GM21390 (cell line): ENCODE data around the gene KCNH3.
"Not testable (repeated sequence)": the region's sequence is repeated elsewhere in the genome, so short reads cannot be mapped to it uniquely, and the experiment has no call there.

Experiments used
- ATAC-seq: cut with Tn5 transposase; IDR thresholded peaks from one replicate; pipeline ENCODE4 v1.9.1; 2021; ENCODE audit not compliant: unreplicated experiment

Gene KCNH3

GRCh38 chr12:49524660-49525324 is 14.0 kb upstream of the KCNH3 start:
- ATAC-seq: no peak

- no peak for ATAC-seq
Measured at GRCh38 chr12:49525942-49526341, 12.9 kb upstream of the KCNH3 start.

GRCh38 chr12:49527361-49528130 is 11.3 kb upstream of the KCNH3 start:
- no peak for ATAC-seq

DNA sequence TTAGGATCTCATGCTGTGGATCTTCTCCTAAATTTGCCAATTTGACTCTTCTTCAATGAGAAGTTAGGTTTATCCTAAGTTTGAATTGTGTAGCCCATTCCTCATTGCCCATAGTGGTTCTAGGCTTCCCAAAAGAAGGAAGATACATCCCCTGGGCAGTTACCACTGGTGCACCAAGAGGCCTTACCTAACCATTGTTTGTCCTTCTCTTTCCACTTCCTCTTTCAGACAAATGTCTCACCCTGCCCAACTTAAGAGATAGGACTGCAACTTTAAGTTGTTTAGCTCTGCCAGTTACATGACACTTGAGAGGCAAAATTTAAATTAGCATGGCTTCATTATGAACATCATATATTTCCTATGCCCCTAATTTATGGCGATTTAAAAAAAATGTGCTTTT is 9.4 kb upstream of the KCNH3 start:
- no peak for ATAC-seq

GRCh38 chr12:49531745-49532144 is 7.1 kb upstream of the KCNH3 start:
- no peak for ATAC-seq

DNA sequence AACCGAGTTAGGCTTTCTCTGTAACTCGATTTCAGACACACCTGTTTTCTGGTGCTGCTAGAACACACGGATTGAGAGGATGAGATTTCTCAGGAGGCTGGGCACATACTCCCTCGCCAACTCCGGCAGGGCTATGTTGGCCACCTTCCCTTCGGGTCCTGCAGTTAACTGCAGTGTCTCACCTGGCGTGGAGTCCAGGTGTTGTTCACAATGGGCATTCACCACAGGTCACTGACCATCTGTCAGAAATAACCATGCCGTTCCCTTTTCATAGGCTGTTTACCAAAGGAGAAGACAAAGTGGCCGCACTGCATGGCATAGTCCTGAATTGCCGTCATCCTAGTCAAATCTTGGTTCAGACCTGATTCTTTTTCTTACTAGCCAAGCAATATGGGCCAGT is 5.5 kb upstream of the KCNH3 start:
- no peak for ATAC-seq

- ATAC-seq: not testable (repeated sequence)
Measured at GRCh38 chr12:49534122-49534521, 4.7 kb upstream of the KCNH3 start.

DNA sequence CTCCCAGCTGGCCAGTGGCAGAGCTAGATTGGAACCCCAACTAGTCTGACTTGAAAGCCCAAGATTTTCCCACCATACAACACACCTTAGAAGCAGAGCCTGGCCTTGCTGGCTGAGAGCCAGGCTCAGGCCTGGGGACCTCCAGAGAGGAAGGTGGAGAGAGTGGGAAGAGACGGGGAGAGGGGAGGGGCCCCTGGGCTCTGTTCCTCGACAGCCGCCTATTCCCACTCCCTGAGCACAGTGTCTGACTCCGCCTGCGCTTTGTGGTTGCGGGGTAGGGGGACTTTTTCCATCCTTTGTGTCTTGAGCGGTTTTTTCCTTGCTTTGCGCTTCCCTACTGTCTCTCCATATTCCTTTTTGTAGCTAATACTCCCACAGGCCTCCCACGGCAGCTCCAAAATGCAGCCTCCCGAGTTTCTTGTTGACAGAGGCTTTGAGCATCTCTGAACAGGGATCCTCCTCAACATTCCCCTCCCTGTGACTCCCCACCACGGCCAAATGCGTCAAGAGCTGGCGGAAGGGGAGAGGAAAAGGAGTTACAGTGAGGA is 4.0 kb upstream of the KCNH3 start:
- no peak for ATAC-seq

- no peak for ATAC-seq
Measured at GRCh38 chr12:49535921-49536525, 2.8 kb upstream of the KCNH3 start.

GRCh38 chr12:49536526-49537071 is 2.2 kb upstream of the KCNH3 start:
- no peak for ATAC-seq

DNA sequence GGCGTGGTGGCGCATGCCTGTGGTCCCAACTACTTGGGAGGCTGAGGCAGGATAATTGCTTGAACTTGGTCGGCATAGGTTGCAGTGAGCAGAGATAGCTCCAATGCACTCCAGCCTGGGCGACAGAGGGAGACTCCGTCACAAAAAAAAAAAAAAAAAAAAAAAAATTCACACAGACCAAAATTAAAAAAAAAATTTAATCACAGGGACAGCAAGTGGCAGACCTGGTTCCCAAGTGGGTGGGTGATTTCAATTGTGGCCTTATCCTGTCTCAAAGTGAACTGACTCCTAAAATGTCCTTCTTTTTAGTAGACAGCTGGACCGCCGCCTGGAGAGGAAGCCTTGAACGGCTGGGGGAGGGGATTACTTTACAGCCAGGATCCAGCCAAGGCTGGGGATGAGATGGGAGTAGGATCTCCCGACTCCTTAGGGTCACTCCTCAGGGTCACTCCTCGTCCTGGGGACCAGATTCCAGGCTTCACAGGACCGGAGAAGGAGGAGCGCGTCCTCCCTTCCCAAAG is 1.5 kb upstream of the KCNH3 start:
- no peak for ATAC-seq

DNA sequence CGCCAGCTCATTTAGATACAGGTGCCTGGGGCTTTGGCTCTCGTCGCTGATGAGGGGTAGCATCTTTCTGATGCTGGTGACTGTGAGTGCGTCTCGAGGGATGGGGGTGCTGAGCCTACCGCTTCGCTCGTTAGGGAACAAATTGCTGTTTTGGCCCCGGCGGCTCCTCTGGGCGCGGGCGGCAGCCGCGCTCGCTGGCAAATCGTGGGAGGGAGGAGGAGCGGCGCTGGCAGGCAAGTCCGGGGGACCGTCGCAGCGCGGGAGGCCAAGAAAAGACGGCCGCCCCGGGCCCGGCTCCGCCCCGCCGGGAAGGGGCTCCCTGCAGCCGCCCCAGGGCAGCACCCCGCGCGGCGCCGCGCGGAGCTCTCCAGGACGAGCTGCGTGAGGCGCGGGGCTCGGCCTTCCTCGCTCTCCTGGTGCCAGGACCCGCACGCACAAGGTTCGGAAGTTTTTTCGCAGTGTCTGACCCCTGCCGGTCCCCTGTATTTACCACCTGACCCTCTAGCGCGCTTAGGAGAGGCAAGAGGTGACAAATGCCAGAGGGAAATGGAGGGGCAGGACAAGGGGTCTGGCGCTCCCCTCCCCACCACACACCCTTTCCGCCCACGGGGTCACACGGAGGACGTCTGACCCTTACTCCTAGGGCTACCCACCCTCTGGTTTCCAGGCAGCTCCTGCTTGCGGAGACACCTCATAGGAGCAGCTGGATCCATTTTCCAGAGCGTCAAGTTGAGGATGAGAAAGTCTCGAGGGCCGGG is 899 bp upstream of the KCNH3 start:
- no peak for ATAC-seq

DNA sequence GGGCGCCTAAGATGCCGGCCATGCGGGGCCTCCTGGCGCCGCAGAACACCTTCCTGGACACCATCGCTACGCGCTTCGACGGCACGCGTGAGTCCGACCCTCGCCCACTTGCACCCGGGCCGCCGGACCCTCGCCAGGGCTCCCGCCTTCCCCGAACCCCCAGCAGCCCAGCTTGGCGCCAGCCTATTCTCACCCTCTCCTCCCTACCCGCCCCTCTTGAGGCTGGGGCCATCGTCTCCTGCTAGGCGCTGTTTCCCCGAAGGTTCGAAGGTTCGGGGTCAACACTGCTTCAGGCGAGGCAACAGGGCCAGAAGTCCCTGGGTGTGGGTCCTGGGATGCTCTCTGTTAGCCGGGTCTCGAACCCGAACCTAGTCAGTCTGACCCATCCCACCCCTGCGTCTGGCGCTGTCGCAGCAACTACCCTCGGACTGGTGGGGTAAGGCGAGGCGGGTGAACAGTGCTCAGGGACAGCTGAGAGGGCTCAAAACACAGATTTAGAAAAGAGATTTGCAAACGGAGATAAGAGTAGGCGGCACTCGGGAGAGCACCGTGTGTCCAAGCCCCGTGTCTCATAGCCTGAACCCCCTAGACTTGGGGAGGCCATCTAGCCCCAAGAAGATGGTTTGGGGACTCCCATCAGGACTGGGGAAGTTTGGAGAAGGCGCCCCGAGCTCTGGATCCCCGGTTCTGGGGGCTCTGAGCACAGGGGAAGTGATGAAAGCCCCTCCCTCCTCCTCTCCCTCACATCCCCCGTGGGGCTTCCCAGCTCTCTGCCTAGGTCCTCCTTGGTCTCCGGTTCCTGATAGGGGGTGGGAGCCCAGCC is 787 bp downstream of the KCNH3 start:
- no peak for ATAC-seq

GRCh38 chr12:49540229-49541139 is 1.7 kb downstream of the KCNH3 start:
- no peak for ATAC-seq

- ATAC-seq: no peak
Measured at GRCh38 chr12:49541140-49541861, 2.5 kb downstream of the KCNH3 start.

- ATAC-seq: no peak
Measured at GRCh38 chr12:49541911-49542505, 3.2 kb downstream of the KCNH3 start.

DNA sequence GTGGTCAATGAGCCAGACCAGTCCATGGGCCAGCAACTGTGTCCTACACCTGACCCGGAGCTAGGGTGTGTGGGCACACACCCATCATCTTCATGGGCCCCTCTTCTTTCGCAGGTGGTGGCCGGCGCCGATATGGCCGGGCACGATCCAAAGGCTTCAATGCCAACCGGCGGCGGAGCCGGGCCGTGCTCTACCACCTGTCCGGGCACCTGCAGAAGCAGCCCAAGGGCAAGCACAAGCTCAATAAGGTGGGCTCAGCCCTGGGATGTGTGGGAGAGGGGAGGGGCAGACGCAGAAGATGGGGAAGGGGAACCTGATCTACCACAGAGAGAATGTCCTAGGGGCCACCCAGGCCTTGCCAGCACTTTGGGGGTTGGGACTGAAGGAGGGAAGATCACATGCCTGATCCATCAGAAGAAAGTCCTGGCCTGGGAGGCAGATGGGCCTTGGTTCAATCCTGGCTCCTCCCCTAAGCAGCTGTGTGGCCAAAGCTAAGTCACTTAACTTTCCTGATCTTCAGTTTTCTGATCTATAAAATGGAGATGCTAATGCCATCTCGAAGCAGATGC is 3.8 kb downstream of the KCNH3 start:
- no peak for ATAC-seq
